ENCODE results near the gene TTC3. TPM values are rescaled to one million over a fixed set of nuclear protein-coding genes. Genes with fewer than 3 reads are reported as not detected.
A peak's percentile ranks its signal among the peaks of the same experiment; 100 is the strongest.

Gene TTC3
- total RNA-seq, 1 donor from 2014 or later, result 235 TPM

GRCh38 chr21:37076087-37076850 is 3.2 kb downstream of the TTC3 start:
- TF ChIP-seq, protein P1, sequence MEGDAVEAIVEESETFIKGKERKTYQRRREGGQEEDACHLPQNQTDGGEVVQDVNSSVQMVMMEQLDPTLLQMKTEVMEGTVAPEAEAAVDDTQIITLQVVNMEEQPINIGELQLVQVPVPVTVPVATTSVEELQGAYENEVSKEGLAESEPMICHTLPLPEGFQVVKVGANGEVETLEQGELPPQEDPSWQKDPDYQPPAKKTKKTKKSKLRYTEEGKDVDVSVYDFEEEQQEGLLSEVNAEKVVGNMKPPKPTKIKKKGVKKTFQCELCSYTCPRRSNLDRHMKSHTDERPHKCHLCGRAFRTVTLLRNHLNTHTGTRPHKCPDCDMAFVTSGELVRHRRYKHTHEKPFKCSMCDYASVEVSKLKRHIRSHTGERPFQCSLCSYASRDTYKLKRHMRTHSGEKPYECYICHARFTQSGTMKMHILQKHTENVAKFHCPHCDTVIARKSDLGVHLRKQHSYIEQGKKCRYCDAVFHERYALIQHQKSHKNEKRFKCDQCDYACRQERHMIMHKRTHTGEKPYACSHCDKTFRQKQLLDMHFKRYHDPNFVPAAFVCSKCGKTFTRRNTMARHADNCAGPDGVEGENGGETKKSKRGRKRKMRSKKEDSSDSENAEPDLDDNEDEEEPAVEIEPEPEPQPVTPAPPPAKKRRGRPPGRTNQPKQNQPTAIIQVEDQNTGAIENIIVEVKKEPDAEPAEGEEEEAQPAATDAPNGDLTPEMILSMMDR (IDR thresholded peaks at IDR 0.05; ENCODE audit: partially characterized antibody, unreplicated experiment), result no peak
- H3K4me3 Mint-ChIP-seq (ENCODE audit: unreplicated experiment), result no peak overlapping the region
- H3K4me1 Mint-ChIP-seq (ENCODE audit: low read depth, unreplicated experiment), result peaks cover 19% of the 10 kb centered on the region
- no peak for DNase-seq
- H3K9me3 Mint-ChIP-seq (ENCODE audit: unreplicated experiment), result peaks cover 11% of the 10 kb centered on the region
- peaks cover 7% of the 10 kb centered on the region for H3K27me3 Mint-ChIP-seq (ENCODE audit: unreplicated experiment)
- H3K36me3 Mint-ChIP-seq (ENCODE audit: unreplicated experiment), result peaks cover 8% of the 10 kb centered on the region
- H3K27ac Mint-ChIP-seq (ENCODE audit: unreplicated experiment), result no peak overlapping the region

GRCh38 chr21:37077403-37077802 is 4.3 kb downstream of the TTC3 start:
- peaks cover 7% of the 10 kb centered on the region for H3K27me3 Mint-ChIP-seq (ENCODE audit: unreplicated experiment)
- H3K4me1 Mint-ChIP-seq (ENCODE audit: low read depth, unreplicated experiment), result peaks cover 9% of the 10 kb centered on the region
- no peak overlapping the region for H3K4me3 Mint-ChIP-seq (ENCODE audit: unreplicated experiment)
- H3K9me3 Mint-ChIP-seq (ENCODE audit: unreplicated experiment), result peaks cover 11% of the 10 kb centered on the region
- peaks cover 8% of the 10 kb centered on the region for H3K36me3 Mint-ChIP-seq (ENCODE audit: unreplicated experiment)
- H3K27ac Mint-ChIP-seq (ENCODE audit: unreplicated experiment), result no peak overlapping the region
- TF ChIP-seq, protein P1 (IDR thresholded peaks at IDR 0.05; ENCODE audit: partially characterized antibody, unreplicated experiment), result no peak
- no peak for DNase-seq

GRCh38 chr21:37079211-37079824 is 6.3 kb downstream of the TTC3 start:
- Mint-ChIP-seq H3K27ac (ENCODE audit: unreplicated experiment) (no peak overlapping the region), H3K4me1 (ENCODE audit: low read depth, unreplicated experiment) (peaks cover 9% of the 10 kb centered on the region)

DNA sequence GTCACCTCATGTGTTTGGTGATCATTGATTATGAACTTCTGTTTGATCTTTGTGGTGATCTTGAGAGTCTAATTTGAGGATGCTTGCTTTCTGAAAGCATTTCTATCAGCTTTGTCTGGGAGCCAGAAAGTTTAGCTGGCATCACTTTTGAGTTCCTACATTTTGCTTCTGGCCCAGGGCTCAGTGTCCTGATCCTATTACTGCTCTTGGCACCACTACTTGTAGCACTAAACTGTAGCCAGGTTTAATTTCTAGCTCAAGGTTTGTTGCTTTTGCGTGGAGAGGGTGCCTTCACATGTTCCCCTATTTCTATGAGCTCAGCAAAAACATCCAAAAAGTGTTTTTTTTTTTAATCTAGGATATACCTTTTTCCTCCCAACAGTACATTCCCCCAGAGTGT is 9.3 kb downstream of the TTC3 start:
- DNase-seq, result no peak
- H3K36me3 Mint-ChIP-seq (ENCODE audit: unreplicated experiment), result peaks cover 3% of the 10 kb centered on the region
- no peak overlapping the region for H3K4me3 Mint-ChIP-seq (ENCODE audit: unreplicated experiment)
- no peaks in the 10 kb centered on the region for H3K27me3 Mint-ChIP-seq (ENCODE audit: unreplicated experiment)
- TF ChIP-seq, protein P1 (IDR thresholded peaks at IDR 0.05; ENCODE audit: partially characterized antibody, unreplicated experiment), result no peak
- H3K4me1 Mint-ChIP-seq (ENCODE audit: low read depth, unreplicated experiment), result peaks cover 8% of the 10 kb centered on the region
- H3K27ac Mint-ChIP-seq (ENCODE audit: unreplicated experiment), result no peak overlapping the region
- H3K9me3 Mint-ChIP-seq (ENCODE audit: unreplicated experiment), result peaks cover 3% of the 10 kb centered on the region

More at GRCh38 chr21:37079211-37079824, 6.3 kb downstream of the TTC3 start:
- DNase-seq, result no peak
- Mint-ChIP-seq H3K36me3 (ENCODE audit: unreplicated experiment) (peaks cover 3% of the 10 kb centered on the region), H3K4me3 (ENCODE audit: unreplicated experiment) (no peak overlapping the region), H3K27me3 (ENCODE audit: unreplicated experiment) (peaks cover 1% of the 10 kb centered on the region), H3K9me3 (ENCODE audit: unreplicated experiment) (peaks cover 5% of the 10 kb centered on the region)
- TF ChIP-seq, protein P1 (IDR thresholded peaks at IDR 0.05; ENCODE audit: partially characterized antibody, unreplicated experiment), result peak; percentile 33

Data from glutamatergic neuron (in vitro differentiated cells).